Stomach smooth muscle (tissue), 2 donors: ENCODE measurements around the gene TCTN1.

Source experiments
- H3K27ac ChIP-seq: one replicate; pipeline ENCODE4 v1.7.0; 2013; ENCODE audit warnings: mild to moderate bottlenecking, low read length, inconsistent platforms
- H3K27me3 ChIP-seq, 2 donors: one replicate each; pipeline ENCODE4 v1.7.0; 2013; ENCODE audit warnings: low read length in 2 of 2; ENCODE audit not compliant: insufficient read depth in 2 of 2, control insufficient read depth in 1 of 2
- H3K36me3 ChIP-seq, 2 donors: one replicate each; pipeline ENCODE4 v1.7.0; 2013; ENCODE audit warnings: low read length in 2 of 2; ENCODE audit not compliant: control insufficient read depth in 2 of 2, insufficient read depth in 2 of 2
- H3K4me1 ChIP-seq: one replicate; pipeline ENCODE4 v1.7.0; 2013; ENCODE audit warnings: low read length; ENCODE audit not compliant: control insufficient read depth, insufficient read depth
- H3K4me3 ChIP-seq, 2 donors: one replicate each; pipeline ENCODE4 v1.7.0; 2013; ENCODE audit warnings: low read length in 2 of 2
- H3K9ac ChIP-seq, 2 donors: one replicate each; pipeline ENCODE4 v1.7.0; 2013; ENCODE audit warnings: low read length in 2 of 2, mild to moderate bottlenecking in 1 of 2
- H3K9me3 ChIP-seq, 2 donors: one replicate each; pipeline ENCODE4 v1.7.0; 2013; ENCODE audit warnings: low read length in 2 of 2; ENCODE audit not compliant: control insufficient read depth in 2 of 2
- donor health status: healthy.
- donor health status: Pancreatic carcinoma.

TCTN1 gene

GRCh38 chr12:110680032-110680431 is 66.1 kb downstream of the TCTN1 start:
- no peak overlapping the region for H3K9ac ChIP-seq
- H3K4me3 ChIP-seq = no peak overlapping the region
- H3K27me3 ChIP-seq = no peaks in the 10 kb centered on the region
- H3K36me3 ChIP-seq = peaks cover 0 to under 1% of the 10 kb centered on the region in 2 donors
- no peaks in the 10 kb centered on the region for H3K9me3 ChIP-seq
- H3K4me1 ChIP-seq = peaks cover 2% of the 10 kb centered on the region
- H3K27ac ChIP-seq = no peak overlapping the region

GRCh38 chr12:110683888-110684287 is 70.0 kb downstream of the TCTN1 start:
- no peaks in the 10 kb centered on the region for H3K27me3 ChIP-seq
- H3K4me3 ChIP-seq = no peak overlapping the region
- peaks cover 0 to 2% of the 10 kb centered on the region in 2 donors for H3K36me3 ChIP-seq
- no peak overlapping the region for H3K9ac ChIP-seq
- no peak overlapping the region for H3K27ac ChIP-seq
- peaks cover 10% of the 10 kb centered on the region for H3K4me1 ChIP-seq
- no peaks in the 10 kb centered on the region for H3K9me3 ChIP-seq

- Histone ChIP-seq H3K4me1 (peaks cover 12% of the 10 kb centered on the region), H3K36me3 (peaks cover 0 to 2% of the 10 kb centered on the region in 2 donors), H3K27me3 (no peaks in the 10 kb centered on the region), H3K9me3 (no peaks in the 10 kb centered on the region), H3K27ac (no peak overlapping the region), H3K9ac (no peak overlapping the region), H3K4me3 (no peak overlapping the region)
Measured at GRCh38 chr12:110684312-110684836, 70.4 kb downstream of the TCTN1 start.

- H3K9ac ChIP-seq = no peak overlapping the region
- H3K36me3 ChIP-seq = peaks cover 0 to 2% of the 10 kb centered on the region in 2 donors
- no peaks in the 10 kb centered on the region for H3K27me3 ChIP-seq
- H3K27ac ChIP-seq = no peak overlapping the region
- H3K9me3 ChIP-seq = no peaks in the 10 kb centered on the region
- H3K4me3 ChIP-seq = no peak overlapping the region
- H3K4me1 ChIP-seq = peaks cover 17% of the 10 kb centered on the region
Measured at GRCh38 chr12:110686294-110686903, 72.5 kb downstream of the TCTN1 start.

GRCh38 chr12:110687396-110688169 is 73.7 kb downstream of the TCTN1 start:
- H3K4me1 ChIP-seq = peaks cover 17% of the 10 kb centered on the region
- no peak overlapping the region for H3K9ac ChIP-seq
- H3K9me3 ChIP-seq = no peaks in the 10 kb centered on the region
- peak overlapping the region in 1 of 2 donors; percentile 81 for H3K4me3 ChIP-seq
- peaks cover 0 to 2% of the 10 kb centered on the region in 2 donors for H3K36me3 ChIP-seq
- H3K27me3 ChIP-seq = no peaks in the 10 kb centered on the region
- no peak overlapping the region for H3K27ac ChIP-seq

GRCh38 chr12:110688446-110689280 is 74.7 kb downstream of the TCTN1 start, which contains the start of gene HVCN1:
TSS of gene HVCN1 (minus strand) at chr12:110689115. CDS start at chr12:110683245, 5,870 bp downstream.
- H3K4me3 ChIP-seq = peak within 1 kb of the TSS; percentile 68 to 81
- peaks cover 17% of the 10 kb centered on the region for H3K4me1 ChIP-seq
- peaks cover 0 to 2% of the 10 kb centered on the region in 2 donors for H3K36me3 ChIP-seq
- peak within 1 kb of the TSS; percentile 59 to 69 for H3K9ac ChIP-seq
- no peak within 1 kb of the TSS for H3K27ac ChIP-seq
- no peaks in the 10 kb centered on the region for H3K27me3 ChIP-seq
- H3K9me3 ChIP-seq = no peaks in the 10 kb centered on the region

- Histone ChIP-seq H3K9ac (peak overlapping the region; percentile 47 to 60), H3K9me3 (no peaks in the 10 kb centered on the region), H3K27me3 (no peaks in the 10 kb centered on the region), H3K36me3 (peaks cover 0 to 2% of the 10 kb centered on the region in 2 donors), H3K4me3 (peak overlapping the region; percentile 68 to 81), H3K27ac (no peak overlapping the region), H3K4me1 (peaks cover 17% of the 10 kb centered on the region)
Measured at GRCh38 chr12:110689281-110690126, 75.6 kb downstream of the TCTN1 start.

- no peak overlapping the region for H3K9ac ChIP-seq
- H3K4me3 ChIP-seq = no peak overlapping the region
- no peaks in the 10 kb centered on the region for H3K9me3 ChIP-seq
- no peaks in the 10 kb centered on the region for H3K27me3 ChIP-seq
- peaks cover 17% of the 10 kb centered on the region for H3K4me1 ChIP-seq
- no peak overlapping the region for H3K27ac ChIP-seq
- H3K36me3 ChIP-seq = peaks cover 0 to under 1% of the 10 kb centered on the region in 2 donors
Measured at GRCh38 chr12:110690127-110690430, 76.2 kb downstream of the TCTN1 start.

- Histone ChIP-seq H3K27ac (no peak overlapping the region), H3K4me3 (no peak overlapping the region), H3K36me3 (no peaks in the 10 kb centered on the region), H3K27me3 (no peaks in the 10 kb centered on the region), H3K9me3 (no peaks in the 10 kb centered on the region), H3K9ac (no peak overlapping the region), H3K4me1 (peaks cover 15% of the 10 kb centered on the region)
Measured at GRCh38 chr12:110693731-110694130, 79.8 kb downstream of the TCTN1 start.
